ENCODE measurements around the gene NLK. TPM values are rescaled to one million over a fixed set of nuclear protein-coding genes. Genes with fewer than 3 reads are reported as not detected.

Gene NLK
- total and polyA plus RNA-seq, 7 donors = 4.0 to 13.0 (median 8.1) TPM

DNA sequence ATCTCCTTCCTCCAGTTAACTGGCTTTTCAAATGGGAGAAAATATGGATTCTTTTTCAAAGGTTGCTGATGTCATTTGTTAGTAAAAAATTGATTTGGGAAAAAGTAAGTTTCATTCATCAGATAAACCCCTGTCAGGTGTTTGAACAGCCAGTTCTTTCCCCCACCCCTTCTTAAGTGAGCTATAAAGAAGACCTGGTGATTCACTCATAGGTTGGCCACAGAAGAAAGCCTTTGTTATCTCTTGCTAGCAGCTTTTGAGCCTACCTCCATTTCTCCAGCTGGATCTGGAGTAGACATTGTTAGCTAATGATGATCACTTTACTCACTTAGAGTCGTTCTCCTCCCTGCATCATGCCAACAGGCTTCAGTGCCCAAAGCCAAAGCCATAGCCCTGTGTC lies 63.0 kb downstream of the NLK start:
- no peak overlapping the region for H3K27ac ChIP-seq
- no peaks in the 10 kb centered on the region for H3K4me1 ChIP-seq
- no peaks in the 10 kb centered on the region for H3K36me3 ChIP-seq (ENCODE audit: insufficient read depth in 1 of 2, low read depth in 1 of 2)
- TF ChIP-seq, protein P1, sequence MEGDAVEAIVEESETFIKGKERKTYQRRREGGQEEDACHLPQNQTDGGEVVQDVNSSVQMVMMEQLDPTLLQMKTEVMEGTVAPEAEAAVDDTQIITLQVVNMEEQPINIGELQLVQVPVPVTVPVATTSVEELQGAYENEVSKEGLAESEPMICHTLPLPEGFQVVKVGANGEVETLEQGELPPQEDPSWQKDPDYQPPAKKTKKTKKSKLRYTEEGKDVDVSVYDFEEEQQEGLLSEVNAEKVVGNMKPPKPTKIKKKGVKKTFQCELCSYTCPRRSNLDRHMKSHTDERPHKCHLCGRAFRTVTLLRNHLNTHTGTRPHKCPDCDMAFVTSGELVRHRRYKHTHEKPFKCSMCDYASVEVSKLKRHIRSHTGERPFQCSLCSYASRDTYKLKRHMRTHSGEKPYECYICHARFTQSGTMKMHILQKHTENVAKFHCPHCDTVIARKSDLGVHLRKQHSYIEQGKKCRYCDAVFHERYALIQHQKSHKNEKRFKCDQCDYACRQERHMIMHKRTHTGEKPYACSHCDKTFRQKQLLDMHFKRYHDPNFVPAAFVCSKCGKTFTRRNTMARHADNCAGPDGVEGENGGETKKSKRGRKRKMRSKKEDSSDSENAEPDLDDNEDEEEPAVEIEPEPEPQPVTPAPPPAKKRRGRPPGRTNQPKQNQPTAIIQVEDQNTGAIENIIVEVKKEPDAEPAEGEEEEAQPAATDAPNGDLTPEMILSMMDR (IDR thresholded peaks at IDR 0.05) = no peak
- H3K27me3 ChIP-seq (ENCODE audit: insufficient read depth in 3 of 3, low read length in 2 of 3) = no peaks in the 10 kb centered on the region
- H3K9me3 ChIP-seq = no peaks in the 10 kb centered on the region
- no peak overlapping the region for H3K4me3 ChIP-seq
- intact Hi-C loops (cut with DNase I) = no loop called here
- no peak for DNase-seq
- no peak for ATAC-seq
- WGBS, 3 donors = 32 to 62% (median 44%) methylated on average over 1 of the region's 1 CpG

- DNase-seq (no peak), ATAC-seq (no peak)
- 96 to 100% (median 98%) methylated on average over 1 of the region's 1 CpG for WGBS, 3 donors
- Histone ChIP-seq H3K27ac (no peak overlapping the region), H3K4me1 (peaks cover 9% of the 10 kb centered on the region), H3K36me3 (ENCODE audit: insufficient read depth in 1 of 2, low read depth in 1 of 2) (no peaks in the 10 kb centered on the region), H3K4me3 (no peak overlapping the region), H3K9me3 (no peaks in the 10 kb centered on the region), H3K27me3 (ENCODE audit: insufficient read depth in 3 of 3, low read length in 2 of 3) (no peaks in the 10 kb centered on the region)
- TF ChIP-seq, protein P1 (IDR thresholded peaks at IDR 0.05) = no peak
- intact Hi-C loops (cut with DNase I) = no loop called here
These were observed 67.7 kb downstream of the NLK start for GRCh38 chr17:28110184-28110583.

GRCh38 chr17:28112181-28112580 lies 69.7 kb downstream of the NLK start:
- no peak for DNase-seq
- no peaks in the 10 kb centered on the region for H3K36me3 ChIP-seq (ENCODE audit: insufficient read depth in 1 of 2, low read depth in 1 of 2)
- TF ChIP-seq, protein P1 (IDR thresholded peaks at IDR 0.05) = no peak
- H3K4me3 ChIP-seq = no peak overlapping the region
- WGBS, 3 donors = 38 to 58% (median 46%) methylated on average over 1 of the region's 1 CpG
- peaks cover 13% of the 10 kb centered on the region for H3K4me1 ChIP-seq
- no peak for ATAC-seq
- H3K9me3 ChIP-seq = no peaks in the 10 kb centered on the region
- no peak overlapping the region for H3K27ac ChIP-seq
- H3K27me3 ChIP-seq (ENCODE audit: insufficient read depth in 3 of 3, low read length in 2 of 3) = no peaks in the 10 kb centered on the region
- intact Hi-C loops (cut with DNase I) = no loop called here

DNA sequence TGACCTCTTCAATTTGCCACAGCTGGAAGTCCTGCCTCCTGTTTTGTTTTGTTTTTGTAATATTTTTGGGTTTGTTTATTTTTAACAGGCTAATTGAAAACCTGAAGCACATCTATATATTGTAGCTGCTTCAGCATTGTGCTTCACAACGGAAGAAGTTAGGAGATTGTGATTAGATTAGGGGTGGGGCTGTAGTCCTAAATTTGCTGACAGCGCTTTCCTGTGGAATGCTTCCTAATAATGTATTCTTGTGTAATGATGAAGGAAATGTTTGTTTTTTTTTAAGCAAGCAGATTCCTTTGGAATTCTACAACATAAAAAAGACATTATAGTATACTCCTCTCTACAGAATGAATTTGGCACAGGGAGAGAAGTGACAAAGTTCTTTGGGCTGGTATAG lies 70.1 kb downstream of the NLK start:
- H3K27ac ChIP-seq = no peak overlapping the region
- ATAC-seq = no peak

GRCh38 chr17:28113269-28113668 lies 70.8 kb downstream of the NLK start:
- no peaks in the 10 kb centered on the region for H3K27me3 ChIP-seq (ENCODE audit: insufficient read depth in 3 of 3, low read length in 2 of 3)
- TF ChIP-seq, protein P1 (IDR thresholded peaks at IDR 0.05) = no peak
- no peaks in the 10 kb centered on the region for H3K36me3 ChIP-seq (ENCODE audit: insufficient read depth in 1 of 2, low read depth in 1 of 2)
- no peak overlapping the region for H3K4me3 ChIP-seq
- no peak for ATAC-seq
- intact Hi-C loops (cut with DNase I) = no loop called here
- H3K9me3 ChIP-seq = no peaks in the 10 kb centered on the region
- H3K4me1 ChIP-seq = peaks cover 15% of the 10 kb centered on the region
- H3K27ac ChIP-seq = no peak overlapping the region
- DNase-seq = no peak

More for the DNA sequence above, 70.1 kb downstream of the NLK start:
- TF ChIP-seq, protein P1 (IDR thresholded peaks at IDR 0.05) = no peak
- Histone ChIP-seq H3K4me1 (peaks cover 15% of the 10 kb centered on the region), H3K36me3 (ENCODE audit: insufficient read depth in 1 of 2, low read depth in 1 of 2) (no peaks in the 10 kb centered on the region), H3K27me3 (ENCODE audit: insufficient read depth in 3 of 3, low read length in 2 of 3) (no peaks in the 10 kb centered on the region), H3K4me3 (no peak overlapping the region), H3K9me3 (no peaks in the 10 kb centered on the region)
- intact Hi-C loops (cut with DNase I) = no loop called here
- WGBS, 3 donors = 75 to 76% (median 76%) methylated on average over 2 of the region's 2 CpGs
- no peak for DNase-seq
